Suprapubic skin (tissue), 4 donors: ENCODE data around the gene ANXA3.

Experiments
- POLR2A ChIP-seq, 2 donors: fragments of 450-650 bp; IDR thresholded peaks; one replicate each; pipeline ENCODE4 v1.6.1; 2017; ENCODE audit warnings: antibody characterized with exemption in 2 of 2, mild to moderate bottlenecking in 2 of 2, moderate library complexity in 2 of 2
- POLR2AphosphoS5 ChIP-seq, 3 donors: sonication (generic); formaldehyde crosslinking; IDR thresholded peaks; one replicate each; pipeline ENCODE4 v1.6.1; 2017; ENCODE audit warnings: antibody characterized with exemption in 3 of 3
- TF ChIP-seq, protein P1 (sequence below), 2 donors: fragments of 200-600 bp in 1 of 2; fragments of 450-650 bp in 1 of 2; sonication (generic) in 1 of 2; IDR thresholded peaks; one replicate each; pipeline ENCODE4 v1.5.1; 2016 to 2019; ENCODE audit warnings: antibody characterized with exemption in 2 of 2, mild to moderate bottlenecking in 1 of 2, moderate library complexity in 1 of 2

DNA sequence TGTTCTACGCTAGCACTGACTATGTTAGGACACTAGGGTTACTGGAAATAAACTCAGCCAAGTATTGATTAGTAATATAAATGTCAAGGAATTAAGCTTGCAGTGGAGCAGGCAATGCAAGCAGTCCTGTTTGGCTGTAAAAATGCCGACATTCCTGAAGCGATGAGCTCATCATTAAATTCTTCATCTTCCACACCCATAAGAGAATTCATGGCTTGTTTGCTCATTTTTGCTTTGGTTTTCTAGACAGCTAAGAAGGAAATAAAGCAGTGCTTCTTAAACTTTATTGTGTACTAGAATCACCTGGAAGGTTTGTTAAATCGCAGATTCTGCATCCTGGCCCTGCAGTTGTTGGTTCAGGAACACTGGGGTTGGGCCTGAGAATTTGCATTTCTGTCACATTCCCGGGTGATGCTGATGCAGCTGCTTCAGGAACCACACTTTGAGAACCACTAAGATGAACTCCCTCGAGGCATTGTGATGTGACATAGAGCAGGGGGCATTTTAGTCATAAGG is 17.8 kb downstream of the ANXA3 start:
- TF ChIP-seq, protein P1, sequence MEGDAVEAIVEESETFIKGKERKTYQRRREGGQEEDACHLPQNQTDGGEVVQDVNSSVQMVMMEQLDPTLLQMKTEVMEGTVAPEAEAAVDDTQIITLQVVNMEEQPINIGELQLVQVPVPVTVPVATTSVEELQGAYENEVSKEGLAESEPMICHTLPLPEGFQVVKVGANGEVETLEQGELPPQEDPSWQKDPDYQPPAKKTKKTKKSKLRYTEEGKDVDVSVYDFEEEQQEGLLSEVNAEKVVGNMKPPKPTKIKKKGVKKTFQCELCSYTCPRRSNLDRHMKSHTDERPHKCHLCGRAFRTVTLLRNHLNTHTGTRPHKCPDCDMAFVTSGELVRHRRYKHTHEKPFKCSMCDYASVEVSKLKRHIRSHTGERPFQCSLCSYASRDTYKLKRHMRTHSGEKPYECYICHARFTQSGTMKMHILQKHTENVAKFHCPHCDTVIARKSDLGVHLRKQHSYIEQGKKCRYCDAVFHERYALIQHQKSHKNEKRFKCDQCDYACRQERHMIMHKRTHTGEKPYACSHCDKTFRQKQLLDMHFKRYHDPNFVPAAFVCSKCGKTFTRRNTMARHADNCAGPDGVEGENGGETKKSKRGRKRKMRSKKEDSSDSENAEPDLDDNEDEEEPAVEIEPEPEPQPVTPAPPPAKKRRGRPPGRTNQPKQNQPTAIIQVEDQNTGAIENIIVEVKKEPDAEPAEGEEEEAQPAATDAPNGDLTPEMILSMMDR (IDR thresholded peaks at IDR 0.05), result no peak
- no peak for TF ChIP-seq POLR2A (IDR thresholded peaks at IDR 0.05)
- TF ChIP-seq POLR2AphosphoS5 (IDR thresholded peaks at IDR 0.05), result no peak
